Epithelial cell of esophagus (primary cell): ENCODE measurements around the gene AP3B1.

Source experiments
- DNase-seq: peaks from one replicate; pipeline ENCODE4 v3.0.0; 2010; ENCODE audit warnings: low read depth
- H3K4me3 ChIP-seq: 2 replicates; pipeline ENCODE4 v1.5.1; 2011; ENCODE audit warnings: mild to moderate bottlenecking, low read length, control low read depth
- CTCF ChIP-seq: IDR thresholded peaks from 2 replicates; pipeline ENCODE4 v1.5.1; 2011; ENCODE audit warnings: low read depth, mild to moderate bottlenecking, low read length, control low read depth, inconsistent platforms; ENCODE audit not compliant: insufficient read depth; ENCODE audit errors: missing control alignments

Gene AP3B1

DNA sequence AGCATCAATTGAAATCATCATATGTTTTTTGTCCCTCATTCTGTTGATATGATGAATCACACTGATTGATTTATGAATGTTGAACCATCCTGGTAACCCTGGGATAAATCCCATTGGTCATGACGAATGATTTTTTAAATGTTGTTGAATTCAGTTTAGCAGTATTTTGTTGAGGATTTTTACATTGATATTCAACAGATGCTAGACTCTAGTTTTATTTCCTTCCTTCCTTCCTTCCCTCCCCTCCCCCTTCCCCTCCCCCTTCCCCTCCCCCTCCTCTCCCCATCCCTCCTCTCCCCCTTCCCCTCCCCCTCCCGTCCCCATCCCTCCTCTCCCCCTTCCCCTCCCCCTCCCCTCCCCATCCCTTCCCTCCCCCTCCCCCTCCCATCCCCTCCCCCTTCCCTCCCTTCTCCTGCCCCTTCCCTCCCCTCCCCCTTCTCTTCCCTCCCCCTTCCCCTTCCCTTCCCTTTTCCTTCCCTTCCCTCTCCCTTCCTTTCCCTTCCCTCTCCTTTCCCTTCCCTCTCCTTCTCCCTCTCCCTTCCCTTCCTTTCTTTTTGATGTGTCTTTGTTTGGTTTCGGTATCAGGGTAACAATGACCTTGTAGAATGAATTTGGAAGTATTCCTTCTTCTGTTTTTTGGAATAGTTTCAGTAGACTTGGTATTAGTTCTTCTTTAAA, 142.8 kb downstream of the AP3B1 start:
- no peak for DNase-seq
- H3K4me3 ChIP-seq = no peak overlapping the region
- no peak for TF ChIP-seq CTCF

DNA sequence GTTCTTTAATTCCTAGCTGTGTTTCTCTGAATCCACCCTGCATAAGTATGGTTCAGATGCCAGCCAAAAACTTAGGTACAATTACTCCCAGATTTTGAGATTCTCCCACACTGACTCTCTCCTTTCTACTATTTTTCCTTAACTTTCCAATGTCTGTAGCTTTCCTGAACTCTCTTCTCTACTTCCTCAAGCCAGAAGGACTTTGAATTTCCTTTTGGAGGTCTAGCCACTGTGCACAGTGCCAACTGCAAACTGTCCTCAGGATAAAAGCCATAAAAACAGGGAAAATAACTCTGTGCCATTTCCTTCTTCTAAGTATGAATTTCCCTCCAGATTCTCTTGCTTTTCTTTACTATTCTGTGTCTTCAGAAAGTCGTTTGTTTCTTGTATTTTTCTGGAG, 157.2 kb downstream of the AP3B1 start:
- no peak overlapping the region for H3K4me3 ChIP-seq
- DNase-seq = no peak
- TF ChIP-seq CTCF = no peak

GRCh38 chr5:78133423-78133822, 161.1 kb downstream of the AP3B1 start:
- no peak for DNase-seq
- no peak for TF ChIP-seq CTCF
- H3K4me3 ChIP-seq = no peak overlapping the region

DNA sequence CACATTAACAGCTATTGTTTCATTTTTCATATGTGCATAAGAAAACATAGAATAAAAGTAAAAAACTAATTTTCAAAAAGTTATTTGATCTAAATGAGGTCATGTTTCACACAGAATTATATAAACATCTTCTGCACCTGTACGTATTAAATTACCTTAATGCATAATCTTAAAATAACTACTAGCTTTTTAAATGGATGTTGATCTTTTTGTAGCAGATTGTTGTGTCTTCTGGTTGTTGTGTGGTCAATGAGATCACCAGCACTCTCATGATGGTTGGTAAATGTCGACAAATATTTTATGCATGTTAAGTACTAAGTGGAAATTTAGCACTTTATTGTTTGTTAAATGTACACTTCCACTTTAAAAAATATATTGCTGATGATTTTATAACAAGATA, 162.0 kb downstream of the AP3B1 start:
- no peak overlapping the region for H3K4me3 ChIP-seq
- TF ChIP-seq CTCF = no peak
- no peak for DNase-seq

DNA sequence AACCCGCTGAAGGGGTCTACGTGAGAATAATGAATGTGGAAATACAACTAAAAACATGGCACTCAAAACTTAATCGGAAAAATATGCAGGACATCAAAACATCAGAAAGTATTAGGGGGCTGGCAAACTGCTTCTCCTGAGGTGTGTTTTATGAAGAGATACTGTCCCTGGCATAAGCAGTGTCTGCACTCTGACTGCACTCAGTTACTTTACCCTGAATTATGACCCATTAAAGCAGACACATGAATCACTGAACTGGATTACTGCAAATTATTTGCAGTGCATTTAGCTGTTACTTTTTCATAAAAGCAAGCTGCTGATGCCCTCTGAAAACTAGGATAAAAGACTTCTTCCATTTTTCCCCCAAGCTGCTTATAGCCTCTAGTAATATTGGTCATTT, 164.9 kb downstream of the AP3B1 start:
- no peak overlapping the region for H3K4me3 ChIP-seq
- DNase-seq = no peak
- no peak for TF ChIP-seq CTCF

GRCh38 chr5:78127875-78128274, 166.6 kb downstream of the AP3B1 start:
- no peak overlapping the region for H3K4me3 ChIP-seq
- peak; percentile 36 for TF ChIP-seq CTCF
- DNase-seq = peak; percentile 15

DNA sequence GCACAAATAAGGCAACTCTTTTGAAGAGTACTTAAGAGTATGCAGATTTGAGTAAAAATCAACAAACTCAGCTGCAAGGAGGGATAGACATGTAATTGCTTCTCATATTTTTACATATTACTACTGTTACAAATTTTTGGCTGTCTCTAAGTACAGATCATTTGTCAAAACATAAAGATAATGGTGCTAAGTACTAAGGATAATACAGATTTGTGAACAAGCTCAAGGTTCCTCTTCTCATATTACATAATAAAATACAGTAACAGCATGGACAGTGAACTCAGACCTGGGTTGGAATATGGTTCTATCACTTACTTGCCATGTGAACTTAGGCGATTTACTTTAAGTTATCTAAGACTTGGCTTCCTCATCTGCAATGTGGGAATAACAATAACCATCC, 168.0 kb downstream of the AP3B1 start:
- H3K4me3 ChIP-seq = no peak overlapping the region
- no peak for TF ChIP-seq CTCF
- DNase-seq = no peak
